ENCODE data around the gene ETFA.

The ETFA gene

DNA sequence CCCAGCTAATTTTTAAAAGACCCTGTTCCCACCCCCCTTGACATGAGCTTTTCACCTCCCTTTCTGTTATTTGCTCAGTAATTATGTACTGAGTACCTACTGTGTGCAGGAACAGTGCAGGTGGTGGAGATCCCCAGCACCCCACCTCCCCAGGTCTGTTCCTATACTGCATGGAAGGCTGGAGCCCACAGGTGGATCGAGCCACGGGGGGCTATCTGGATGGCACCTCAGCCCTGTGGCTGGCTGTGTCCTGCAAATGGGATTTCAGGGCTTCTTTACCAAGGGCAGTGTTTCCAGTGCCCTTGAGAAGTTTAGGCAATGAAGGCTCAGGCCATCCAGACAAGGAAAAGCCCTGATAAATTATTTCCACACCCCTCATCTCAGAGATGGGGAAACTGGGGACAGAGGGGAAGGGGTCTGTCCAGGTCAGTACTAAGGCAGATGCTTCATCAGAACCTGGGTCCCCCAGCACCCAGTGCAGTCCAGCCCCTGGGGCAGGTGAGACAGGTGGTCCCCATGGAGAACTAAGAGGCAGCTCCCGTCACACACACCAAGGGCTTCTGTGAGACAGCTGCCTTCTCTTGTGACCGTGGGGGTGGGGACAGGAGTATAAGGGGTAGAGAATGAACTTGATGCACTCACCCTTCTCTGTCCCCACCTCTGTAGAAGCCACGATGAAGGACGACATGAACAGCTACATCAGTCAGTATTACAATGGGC is 109.6 kb downstream of the ETFA start:
- no peak for TF ChIP-seq CTCF (IDR thresholded peaks at IDR 0.05; ENCODE audit: low read depth, low read length, missing control alignments)
- no peak overlapping the region for H3K4me3 ChIP-seq (ENCODE audit: low read depth, low read length)
- DNase-seq (ENCODE audit: low read depth) = no peak

DNA sequence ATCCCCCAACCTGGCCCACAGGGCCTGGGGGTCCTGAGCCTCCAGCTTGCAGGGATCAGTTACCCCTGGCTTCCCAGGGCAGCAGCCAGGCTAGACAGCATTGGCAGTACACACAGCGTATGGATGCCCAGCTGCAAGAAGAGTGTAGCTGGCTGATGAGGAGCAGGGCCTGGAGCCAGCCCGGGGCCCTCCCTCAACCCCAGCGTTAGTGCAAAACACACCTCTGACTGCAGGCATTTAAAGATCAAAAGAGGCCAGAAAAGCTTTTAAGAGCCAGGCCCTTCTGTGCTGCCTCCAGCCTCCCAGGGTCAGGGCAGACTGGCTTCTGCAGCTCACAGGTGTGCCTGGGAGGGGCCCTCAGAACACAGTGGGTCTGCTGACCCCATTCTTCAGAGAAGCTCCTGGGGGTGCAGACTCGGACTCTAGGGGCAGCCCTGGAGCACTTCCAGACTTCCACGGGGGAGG is 110.6 kb downstream of the ETFA start:
- H3K4me3 ChIP-seq (ENCODE audit: low read depth, low read length) = no peak overlapping the region
- DNase-seq (ENCODE audit: low read depth) = no peak
- no peak for TF ChIP-seq CTCF (IDR thresholded peaks at IDR 0.05; ENCODE audit: low read depth, low read length, missing control alignments)

- TF ChIP-seq CTCF (IDR thresholded peaks at IDR 0.05; ENCODE audit: low read depth, low read length, missing control alignments) = no peak
- no peak overlapping the region for H3K4me3 ChIP-seq (ENCODE audit: low read depth, low read length)
- no peak for DNase-seq (ENCODE audit: low read depth)
Observed at GRCh38 chr15:76200083-76200465, 111.2 kb downstream of the ETFA start.

GRCh38 chr15:76199106-76200082 is 111.9 kb downstream of the ETFA start:
- H3K4me3 ChIP-seq (ENCODE audit: low read depth, low read length) = no peak overlapping the region
- DNase-seq (ENCODE audit: low read depth) = no peak
- no peak for TF ChIP-seq CTCF (IDR thresholded peaks at IDR 0.05; ENCODE audit: low read depth, low read length, missing control alignments)

DNA sequence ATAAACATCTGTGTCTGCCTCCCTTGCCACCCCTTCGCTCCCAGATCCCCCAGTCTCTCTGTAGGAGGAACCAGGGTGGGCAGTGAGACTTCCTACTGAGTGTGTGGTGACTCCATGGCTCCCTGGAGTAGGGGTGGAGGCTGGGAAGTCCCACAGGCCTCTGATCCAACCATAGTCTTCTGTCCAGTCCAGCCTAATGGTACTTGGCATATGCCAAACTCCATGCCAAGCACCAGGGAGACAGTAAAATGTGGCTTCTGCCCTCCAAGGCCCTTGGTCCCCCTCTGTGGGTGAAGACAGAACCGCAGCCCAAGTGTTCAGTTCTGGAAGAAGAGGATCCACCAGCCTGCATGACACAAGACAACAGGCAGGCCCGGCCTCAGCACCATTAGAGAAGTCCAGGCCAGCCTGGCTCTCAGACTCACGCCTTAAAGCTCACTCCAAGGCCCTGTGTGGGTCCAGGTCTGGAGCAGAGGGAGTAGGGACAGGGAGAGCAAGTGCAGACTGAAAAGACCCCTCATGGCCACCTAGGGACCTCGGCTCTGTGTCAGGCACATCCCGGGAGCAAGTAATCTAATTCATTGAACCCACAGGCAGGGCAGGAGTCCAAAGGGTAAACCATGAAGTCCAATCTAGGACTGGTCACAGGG is 112.7 kb downstream of the ETFA start:
- H3K4me3 ChIP-seq (ENCODE audit: low read depth, low read length) = no peak overlapping the region
- no peak for TF ChIP-seq CTCF (IDR thresholded peaks at IDR 0.05; ENCODE audit: low read depth, low read length, missing control alignments)
- DNase-seq (ENCODE audit: low read depth) = no peak

DNA sequence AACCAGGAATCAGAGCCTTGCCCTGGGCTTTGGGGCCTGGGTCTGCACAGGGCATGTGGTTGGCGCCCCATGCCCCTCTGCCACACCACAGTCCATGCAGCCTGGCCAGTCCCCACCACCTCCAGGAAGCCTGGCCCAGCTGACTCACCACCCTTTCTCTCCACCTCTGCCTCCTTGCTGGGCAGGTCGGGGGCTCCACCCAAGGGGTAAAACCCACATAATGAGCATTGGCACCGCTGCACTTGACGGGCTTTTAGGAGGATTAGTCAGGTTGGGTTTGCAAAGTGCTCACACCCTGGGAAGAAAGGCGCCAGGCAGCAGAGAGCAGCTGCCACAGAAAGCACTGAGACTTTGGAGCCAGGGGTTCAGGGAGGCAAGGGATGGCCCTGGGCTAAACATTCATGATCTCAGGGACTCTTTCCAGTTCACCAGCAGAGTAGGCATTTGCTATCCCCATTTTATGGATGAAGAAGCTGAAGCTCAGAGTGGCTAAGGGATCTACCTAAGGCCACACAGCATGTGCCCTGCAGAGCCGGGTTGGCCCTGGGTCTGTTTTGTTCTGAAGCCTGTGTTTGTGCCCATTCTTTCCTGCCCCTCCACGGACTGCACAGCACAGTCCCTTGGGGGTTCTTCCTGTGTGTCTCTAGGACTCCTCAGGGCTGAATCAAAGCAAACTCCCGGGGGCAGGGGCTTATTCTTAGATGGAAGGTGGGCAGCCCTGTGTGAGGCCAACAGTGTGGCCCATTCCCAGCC is 113.4 kb downstream of the ETFA start:
- no peak for TF ChIP-seq CTCF (IDR thresholded peaks at IDR 0.05; ENCODE audit: low read depth, low read length, missing control alignments)
- no peak for DNase-seq (ENCODE audit: low read depth)
- no peak overlapping the region for H3K4me3 ChIP-seq (ENCODE audit: low read depth, low read length)

Measured in GM12864 (cell line).